Measurements from ENCODE around the gene AK5. TPM values are rescaled to one million over a fixed set of nuclear protein-coding genes. Genes with fewer than 3 reads are reported as not detected.

AK5 gene
- total RNA-seq, 4 donors from 2014 or later: 0.79 to 4.1 TPM; not detected in 2

DNA sequence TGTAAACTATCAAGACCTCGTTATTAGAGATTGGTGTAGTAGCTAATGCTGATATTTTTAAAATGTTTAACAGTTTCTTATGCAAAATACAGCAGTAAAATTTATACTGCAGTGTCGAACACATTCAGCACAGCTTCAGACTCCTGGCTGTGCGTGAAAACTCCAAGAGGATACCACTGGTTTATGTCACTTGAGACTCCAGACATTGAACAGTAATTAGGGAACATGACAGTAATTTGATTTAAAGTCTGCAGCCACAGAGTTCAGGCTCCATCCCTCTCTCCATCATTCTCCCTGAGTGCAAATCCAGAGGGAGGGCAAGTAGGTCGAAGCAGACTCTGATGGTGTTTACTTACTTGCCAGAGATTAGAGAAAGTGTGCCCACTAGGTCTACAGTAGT lies 94.2 kb downstream of the AK5 start:
- Histone ChIP-seq H3K27ac (no peak overlapping the region), H3K36me3 (no peaks in the 10 kb centered on the region), H3K9me3 (no peaks in the 10 kb centered on the region), H3K4me3 (no peak overlapping the region), H3K4me1 (no peaks in the 10 kb centered on the region), H3K27me3 (no peaks in the 10 kb centered on the region)
- 26 to 49% methylated on average over 3 to 4 of the region's 4 CpGs for WGBS, 2 donors (ENCODE audit: low coverage in 1 of 2)
- TF ChIP-seq POLR2AphosphoS5 (IDR thresholded peaks at IDR 0.05) (no peak), EP300 (IDR thresholded peaks at IDR 0.05; ENCODE audit: low read depth) (no peak), POLR2A (IDR thresholded peaks at IDR 0.05) (no peak)
- TF ChIP-seq, protein P1, sequence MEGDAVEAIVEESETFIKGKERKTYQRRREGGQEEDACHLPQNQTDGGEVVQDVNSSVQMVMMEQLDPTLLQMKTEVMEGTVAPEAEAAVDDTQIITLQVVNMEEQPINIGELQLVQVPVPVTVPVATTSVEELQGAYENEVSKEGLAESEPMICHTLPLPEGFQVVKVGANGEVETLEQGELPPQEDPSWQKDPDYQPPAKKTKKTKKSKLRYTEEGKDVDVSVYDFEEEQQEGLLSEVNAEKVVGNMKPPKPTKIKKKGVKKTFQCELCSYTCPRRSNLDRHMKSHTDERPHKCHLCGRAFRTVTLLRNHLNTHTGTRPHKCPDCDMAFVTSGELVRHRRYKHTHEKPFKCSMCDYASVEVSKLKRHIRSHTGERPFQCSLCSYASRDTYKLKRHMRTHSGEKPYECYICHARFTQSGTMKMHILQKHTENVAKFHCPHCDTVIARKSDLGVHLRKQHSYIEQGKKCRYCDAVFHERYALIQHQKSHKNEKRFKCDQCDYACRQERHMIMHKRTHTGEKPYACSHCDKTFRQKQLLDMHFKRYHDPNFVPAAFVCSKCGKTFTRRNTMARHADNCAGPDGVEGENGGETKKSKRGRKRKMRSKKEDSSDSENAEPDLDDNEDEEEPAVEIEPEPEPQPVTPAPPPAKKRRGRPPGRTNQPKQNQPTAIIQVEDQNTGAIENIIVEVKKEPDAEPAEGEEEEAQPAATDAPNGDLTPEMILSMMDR (IDR thresholded peaks at IDR 0.05): no peak
- DNase-seq: no peak
- in situ Hi-C loops (cut with MboI; ENCODE audit: low pct_ligation_motif_present in 1 of 4, low pct_unique_long_range_greater_than_20kb in 1 of 4, low sequenced_read_pairs in 3 of 4) (no loop called here), intact Hi-C loops (cut with DNase I; ENCODE audit: low total_unique reads) (loop anchor here (10.0 kb wide), 1 partner anchor 751 kb away; no protein-coding TSS in a partner anchor)

DNA sequence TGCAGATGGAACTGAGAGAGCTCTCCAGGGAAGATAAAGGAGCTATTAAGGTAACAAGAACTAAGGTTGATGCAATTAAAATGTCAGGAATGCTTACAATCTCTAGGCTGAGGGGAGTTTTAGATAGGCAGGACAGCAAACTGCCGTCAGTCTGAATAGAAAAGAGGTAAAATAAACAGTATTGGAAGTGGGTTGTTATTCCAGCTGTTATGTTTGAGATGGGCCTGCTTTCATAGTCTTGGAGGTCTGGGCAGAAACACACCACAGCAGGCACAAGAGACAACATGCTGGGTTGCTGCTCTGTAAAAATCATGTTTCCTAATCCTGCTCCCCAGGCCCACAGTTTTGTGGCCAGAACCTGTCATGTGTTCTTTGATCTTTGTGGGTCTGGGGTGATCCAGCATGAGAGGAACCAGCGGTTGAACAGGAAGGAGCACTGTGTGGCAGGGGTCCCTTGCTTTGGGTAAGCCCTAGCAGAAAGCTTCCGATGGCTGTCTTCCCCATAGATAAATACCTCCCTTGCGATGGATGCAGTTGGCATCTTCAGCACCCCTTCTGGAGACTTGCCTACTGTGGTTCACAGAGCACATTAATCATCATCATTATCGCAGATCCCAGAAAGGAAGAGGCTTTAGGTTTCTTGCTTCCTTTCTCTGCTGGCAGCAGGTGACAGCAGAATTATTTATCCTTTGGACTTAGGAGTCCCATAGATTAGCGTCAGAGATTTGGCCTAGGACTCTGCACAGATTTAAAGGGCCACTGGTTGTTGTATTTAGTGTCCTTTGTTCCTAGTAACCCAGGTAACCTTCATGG lies 97.1 kb downstream of the AK5 start:
- Histone ChIP-seq H3K36me3 (no peaks in the 10 kb centered on the region), H3K4me3 (no peak overlapping the region), H3K4me1 (no peaks in the 10 kb centered on the region), H3K27me3 (no peaks in the 10 kb centered on the region), H3K9me3 (no peaks in the 10 kb centered on the region), H3K27ac (no peak overlapping the region)
- DNase-seq: no peak
- no peak for TF ChIP-seq POLR2A (IDR thresholded peaks at IDR 0.05)
- TF ChIP-seq, protein P1 (IDR thresholded peaks at IDR 0.05): no peak
- TF ChIP-seq EP300 (IDR thresholded peaks at IDR 0.05; ENCODE audit: low read depth): no peak
- 15 to 37% methylated on average over 2 to 6 of the region's 6 CpGs for WGBS, 2 donors (ENCODE audit: low coverage in 1 of 2)
- in situ Hi-C loops (cut with MboI; ENCODE audit: low pct_ligation_motif_present in 1 of 4, low pct_unique_long_range_greater_than_20kb in 1 of 4, low sequenced_read_pairs in 3 of 4): no loop called here
- intact Hi-C loops (cut with DNase I; ENCODE audit: low total_unique reads): loop anchor here (10.0 kb wide), 1 partner anchor 754 kb away; no protein-coding TSS in a partner anchor

GRCh38 chr1:77382366-77382765 lies 100.5 kb downstream of the AK5 start:
- Histone ChIP-seq H3K27ac (no peak overlapping the region), H3K4me1 (no peaks in the 10 kb centered on the region), H3K36me3 (no peaks in the 10 kb centered on the region), H3K27me3 (no peaks in the 10 kb centered on the region), H3K4me3 (no peak overlapping the region), H3K9me3 (no peaks in the 10 kb centered on the region)
- WGBS, 2 donors (ENCODE audit: low coverage in 1 of 2): 79 to 83% methylated on average over 2 to 3 of the region's 3 CpGs
- intact Hi-C loops (cut with DNase I; ENCODE audit: low total_unique reads) (no loop called here), in situ Hi-C loops (cut with MboI; ENCODE audit: low pct_ligation_motif_present in 1 of 4, low pct_unique_long_range_greater_than_20kb in 1 of 4, low sequenced_read_pairs in 3 of 4) (no loop called here)
- no peak for DNase-seq
- TF ChIP-seq POLR2AphosphoS5 (IDR thresholded peaks at IDR 0.05) (no peak), EP300 (IDR thresholded peaks at IDR 0.05; ENCODE audit: low read depth) (no peak), POLR2A (IDR thresholded peaks at IDR 0.05) (no peak)
- TF ChIP-seq, protein P1 (IDR thresholded peaks at IDR 0.05): no peak

GRCh38 chr1:77383236-77383635 lies 101.4 kb downstream of the AK5 start:
- H3K36me3 ChIP-seq: no peaks in the 10 kb centered on the region
- TF ChIP-seq POLR2AphosphoS5 (IDR thresholded peaks at IDR 0.05) (no peak), POLR2A (IDR thresholded peaks at IDR 0.05) (no peak), EP300 (IDR thresholded peaks at IDR 0.05; ENCODE audit: low read depth) (no peak)
- TF ChIP-seq, protein P1 (IDR thresholded peaks at IDR 0.05): no peak
- H3K27ac ChIP-seq: no peak overlapping the region
- intact Hi-C loops (cut with DNase I; ENCODE audit: low total_unique reads): no loop called here
- DNase-seq: no peak
- H3K9me3 ChIP-seq: no peaks in the 10 kb centered on the region
- H3K27me3 ChIP-seq: no peaks in the 10 kb centered on the region
- no peak overlapping the region for H3K4me3 ChIP-seq
- H3K4me1 ChIP-seq: no peaks in the 10 kb centered on the region
- WGBS, 2 donors (ENCODE audit: low coverage in 1 of 2): 47 to 53% methylated on average over 1 of the region's 1 CpG
- in situ Hi-C loops (cut with MboI; ENCODE audit: low pct_ligation_motif_present in 1 of 4, low pct_unique_long_range_greater_than_20kb in 1 of 4, low sequenced_read_pairs in 3 of 4): no loop called here

Data from transverse colon (tissue), 4 donors.